ENCODE results near the gene BCL11A.

Gene BCL11A

DNA sequence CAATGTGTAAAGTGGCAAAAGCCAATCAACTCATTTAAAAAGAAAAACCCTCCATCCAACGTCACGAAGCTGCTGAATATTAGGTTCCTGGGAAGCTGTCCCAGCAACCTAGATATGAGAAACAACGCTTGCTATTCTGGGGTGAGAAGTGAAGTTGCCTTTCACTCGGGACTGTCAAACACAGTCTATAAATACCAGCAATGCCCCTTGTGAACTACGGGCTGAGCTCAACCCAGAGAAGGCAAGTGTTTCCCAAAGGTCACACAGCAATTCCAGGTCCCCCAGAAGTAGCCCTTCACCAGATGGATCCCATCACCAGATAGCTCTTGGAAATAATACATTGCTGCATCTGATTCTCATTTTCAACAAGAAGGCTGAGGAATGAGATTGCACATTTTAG lies 67.9 kb downstream of the BCL11A start:
- no peak for DNase-seq (ENCODE audit: low read depth in 3 of 3)

DNA sequence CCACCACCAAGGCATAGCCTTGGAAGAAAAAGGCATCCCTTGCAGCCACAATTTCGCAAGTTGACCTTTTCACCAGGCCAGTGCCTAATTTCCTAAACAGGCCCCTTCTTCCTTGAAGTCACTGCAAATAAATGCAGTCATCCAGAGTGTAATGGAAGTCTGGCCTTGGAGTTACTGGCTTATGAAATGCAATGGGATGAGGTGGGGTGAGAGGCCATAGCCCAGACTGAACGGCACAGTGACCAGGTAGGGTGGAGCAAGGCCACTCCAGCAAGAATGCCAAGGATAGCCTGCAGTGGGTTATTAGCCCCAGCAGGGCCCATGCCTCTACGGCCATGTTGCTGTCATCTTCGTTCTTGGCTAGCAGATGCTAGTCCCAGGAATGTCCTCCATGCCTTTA lies 68.4 kb downstream of the BCL11A start:
- DNase-seq (ENCODE audit: low read depth in 3 of 3): no peak

DNA sequence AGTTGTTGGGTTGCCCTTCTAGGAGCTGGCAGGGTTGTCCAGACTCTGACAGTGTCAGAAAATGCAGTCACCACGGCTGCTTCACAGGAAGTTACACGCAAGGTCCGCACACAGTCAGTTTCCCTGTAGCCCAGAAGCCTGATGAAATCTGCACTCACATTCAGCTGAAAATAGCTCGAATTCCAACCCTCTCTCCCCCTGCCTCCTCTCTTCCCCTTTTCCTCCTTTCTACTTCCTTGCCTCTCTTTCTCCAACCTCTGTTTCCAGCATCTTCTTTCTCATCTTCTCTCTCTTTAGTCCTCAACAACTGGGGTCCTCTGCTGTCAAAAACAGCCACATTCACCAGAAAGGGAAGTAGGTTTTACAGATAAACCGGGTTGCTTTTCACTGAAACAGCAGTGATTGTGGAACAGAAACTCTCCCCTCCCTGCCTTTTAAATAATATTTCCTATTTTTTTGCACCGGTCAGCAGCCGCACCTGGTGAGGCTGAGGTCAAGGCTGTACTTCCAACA lies 69.3 kb downstream of the BCL11A start:
- DNase-seq (ENCODE audit: low read depth in 3 of 3): no peak

DNA sequence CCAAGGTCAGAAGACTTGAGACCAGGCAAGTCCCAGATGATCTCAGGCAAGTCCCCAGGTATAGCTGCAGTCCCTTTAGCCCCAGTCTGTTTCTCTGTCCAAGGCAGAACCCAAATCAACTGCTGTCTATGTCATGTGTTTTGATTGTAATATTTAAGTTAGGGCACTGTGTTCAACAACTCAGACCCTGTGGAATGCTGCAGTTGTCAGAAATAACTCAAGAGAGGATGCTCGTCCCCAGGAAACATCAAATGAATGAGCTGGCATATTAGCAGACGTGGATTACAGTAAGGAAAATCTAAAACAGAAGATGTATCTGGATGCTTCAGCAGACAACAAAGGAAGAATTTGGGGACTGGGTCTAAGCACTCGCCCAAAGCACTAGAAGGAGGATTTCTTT lies 70.1 kb downstream of the BCL11A start:
- DNase-seq (ENCODE audit: low read depth in 3 of 3): no peak

DNA sequence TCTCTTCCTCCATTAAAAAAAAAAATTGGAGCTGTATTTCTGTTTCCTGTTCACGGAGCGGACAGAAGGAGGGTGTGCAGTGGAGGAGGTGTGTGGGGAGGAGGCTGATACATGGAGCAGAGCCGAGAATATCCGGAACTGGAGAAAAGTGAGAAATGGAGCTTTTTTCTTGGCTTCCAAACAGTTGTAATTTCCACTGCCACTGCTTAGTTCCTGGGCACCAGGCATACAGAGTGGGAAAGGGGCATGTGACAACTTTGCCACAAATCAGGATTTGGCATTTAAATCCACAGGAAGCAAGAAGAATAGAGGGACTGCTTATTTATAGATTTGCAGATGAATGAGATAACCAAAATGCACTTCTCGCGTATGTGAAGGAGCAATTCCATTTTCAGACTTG lies 71.2 kb downstream of the BCL11A start:
- no peak for DNase-seq (ENCODE audit: low read depth in 3 of 3)

DNA sequence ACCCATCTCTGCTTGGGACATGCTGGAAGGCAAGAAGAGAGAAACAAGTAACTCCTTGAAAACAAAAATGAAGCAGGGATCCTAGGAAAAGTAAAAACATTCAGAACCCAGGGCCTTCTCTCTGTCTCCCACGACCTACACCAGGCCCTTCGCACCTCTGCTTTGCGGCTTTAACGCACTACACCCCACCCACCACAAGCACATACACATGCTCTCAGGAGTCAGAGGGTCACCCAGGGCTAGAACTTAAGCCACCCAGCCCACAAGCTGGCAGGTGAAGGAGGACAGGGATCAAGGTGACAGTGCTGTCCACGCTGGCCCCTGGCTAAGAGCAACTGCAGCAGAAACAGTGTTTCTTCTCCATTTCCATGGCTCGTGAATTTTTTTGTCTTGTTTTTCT lies 72.2 kb downstream of the BCL11A start:
- no peak for DNase-seq (ENCODE audit: low read depth in 3 of 3)

DNA sequence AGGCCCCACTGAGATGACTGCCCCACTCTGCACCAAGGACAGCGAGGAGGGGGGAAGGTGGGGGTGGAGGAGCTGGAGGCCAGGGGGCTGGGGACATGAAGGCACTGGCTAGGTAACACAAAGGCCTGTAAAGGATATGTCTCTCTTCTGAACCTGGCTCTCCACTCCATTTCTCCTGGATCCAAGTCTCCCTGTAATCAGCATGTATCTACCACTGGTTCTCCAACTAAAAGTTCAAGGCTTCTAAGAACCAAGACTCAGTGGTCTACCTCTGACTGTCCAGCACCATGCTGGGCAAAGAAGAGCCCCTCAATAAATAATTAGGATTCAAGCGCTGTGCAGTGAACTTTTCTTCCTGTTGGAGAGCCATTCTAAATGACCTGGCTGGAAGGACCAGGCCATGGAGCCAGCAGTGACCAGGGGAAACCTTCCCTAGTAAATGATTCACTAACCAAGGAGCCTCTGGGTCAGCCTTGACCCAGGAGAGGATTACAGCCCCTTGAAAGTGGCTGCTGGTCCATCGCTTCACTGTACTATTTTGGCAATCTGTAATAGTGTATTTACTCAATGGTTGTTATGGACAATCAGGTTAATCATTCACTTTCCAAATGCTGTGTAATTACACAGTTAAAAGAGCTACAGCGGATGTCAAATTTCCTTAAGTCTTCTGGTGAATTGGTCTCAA lies 73.2 kb downstream of the BCL11A start:
- no peak for DNase-seq (ENCODE audit: low read depth in 3 of 3)

DNA sequence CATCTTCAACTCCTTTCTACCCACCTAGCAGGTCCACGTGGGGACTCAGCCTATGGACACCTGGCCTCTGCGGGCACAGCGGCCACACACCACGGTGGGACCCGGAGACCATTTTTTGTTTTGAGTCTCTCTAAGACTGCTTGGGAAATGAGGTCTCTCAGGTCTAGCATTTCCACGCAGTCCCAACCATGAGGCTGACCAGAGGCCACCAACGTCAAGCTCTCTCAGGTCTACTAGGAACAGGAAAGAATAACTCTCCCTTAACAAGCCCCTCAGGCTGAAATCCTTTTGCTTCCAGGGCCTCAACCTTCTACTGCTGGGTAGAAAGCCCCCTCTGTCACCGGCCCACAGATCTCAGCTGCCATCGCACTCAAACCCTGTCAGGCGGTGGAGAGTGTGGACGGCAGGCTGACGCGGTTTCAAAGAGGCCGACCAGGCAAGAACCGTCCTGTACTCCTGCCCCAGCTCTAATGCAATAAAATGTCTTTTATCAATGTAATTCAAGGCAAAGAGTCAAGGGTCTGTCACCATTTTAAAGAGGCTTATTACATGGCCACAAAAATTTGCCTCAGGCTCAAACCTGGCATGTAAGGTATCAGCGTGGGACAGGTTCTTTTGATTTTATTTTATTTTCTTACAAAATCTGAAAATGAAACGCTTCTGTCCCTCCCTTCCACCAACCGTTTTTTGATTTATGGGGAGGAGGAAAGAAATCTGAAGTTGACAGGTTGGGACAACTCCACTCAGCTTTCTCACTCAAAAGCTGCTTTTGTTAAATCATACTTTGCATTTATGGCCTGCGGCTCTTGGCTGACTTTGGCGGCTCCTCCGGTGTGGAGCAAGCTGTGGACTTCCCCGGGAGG lies 74.0 kb downstream of the BCL11A start:
- DNase-seq (ENCODE audit: low read depth in 3 of 3): no peak

DNA sequence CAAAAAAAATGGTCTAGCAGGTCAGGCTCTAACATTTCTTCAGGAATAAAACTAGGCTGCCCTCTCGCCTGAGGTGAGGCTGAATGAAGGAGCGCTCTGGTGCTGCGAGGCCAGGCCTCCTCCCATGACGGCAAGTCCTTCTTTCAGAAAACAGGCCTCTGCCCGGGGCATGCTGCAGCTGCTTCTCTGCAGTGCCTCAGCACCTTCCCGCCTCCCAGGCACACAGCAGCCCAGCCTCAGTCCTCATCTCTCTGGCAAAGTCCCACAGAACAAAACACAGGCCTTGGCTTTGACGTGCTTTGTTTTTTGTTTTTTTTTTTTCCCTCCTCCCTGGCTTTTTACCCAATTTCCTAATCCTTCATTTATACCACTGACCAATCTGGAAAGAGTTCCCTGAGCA lies 74.8 kb downstream of the BCL11A start:
- no peak for DNase-seq (ENCODE audit: low read depth in 3 of 3)

DNA sequence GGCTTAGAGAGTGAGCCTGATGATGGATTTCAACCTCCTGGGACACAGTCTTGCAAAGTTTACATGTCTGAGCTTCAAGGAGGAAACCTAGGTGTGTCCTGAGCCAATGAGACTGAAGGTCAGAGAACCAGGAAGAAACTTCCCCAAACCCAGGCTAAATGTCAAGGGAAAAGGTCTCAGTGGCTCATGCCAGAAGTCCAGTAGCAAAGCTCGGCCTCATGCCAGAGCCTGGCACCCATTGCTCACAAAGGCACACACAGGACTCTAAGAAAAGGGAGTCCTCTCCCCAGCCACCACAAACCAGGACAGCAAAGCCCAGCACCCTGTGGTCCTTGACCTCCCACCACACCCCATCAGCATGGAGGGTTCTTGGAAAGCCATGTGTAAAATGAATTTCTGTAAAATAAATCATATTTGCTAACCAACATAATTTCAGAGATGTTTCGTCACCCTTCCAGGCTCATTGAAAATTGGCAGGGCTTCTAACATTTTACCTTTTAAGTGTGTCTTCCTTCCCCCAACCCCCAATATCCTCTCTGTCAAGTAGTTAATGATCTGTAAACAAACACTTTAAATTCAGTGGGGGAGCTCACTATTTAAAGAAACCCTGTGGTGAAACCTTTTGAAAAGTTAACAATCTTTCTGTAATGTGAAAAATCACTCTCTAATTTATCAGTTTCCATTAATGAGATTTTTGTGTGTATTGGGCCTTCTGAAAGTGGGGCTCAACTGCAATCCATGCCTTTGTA lies 77.1 kb downstream of the BCL11A start:
- DNase-seq (ENCODE audit: low read depth in 3 of 3): no peak

DNA sequence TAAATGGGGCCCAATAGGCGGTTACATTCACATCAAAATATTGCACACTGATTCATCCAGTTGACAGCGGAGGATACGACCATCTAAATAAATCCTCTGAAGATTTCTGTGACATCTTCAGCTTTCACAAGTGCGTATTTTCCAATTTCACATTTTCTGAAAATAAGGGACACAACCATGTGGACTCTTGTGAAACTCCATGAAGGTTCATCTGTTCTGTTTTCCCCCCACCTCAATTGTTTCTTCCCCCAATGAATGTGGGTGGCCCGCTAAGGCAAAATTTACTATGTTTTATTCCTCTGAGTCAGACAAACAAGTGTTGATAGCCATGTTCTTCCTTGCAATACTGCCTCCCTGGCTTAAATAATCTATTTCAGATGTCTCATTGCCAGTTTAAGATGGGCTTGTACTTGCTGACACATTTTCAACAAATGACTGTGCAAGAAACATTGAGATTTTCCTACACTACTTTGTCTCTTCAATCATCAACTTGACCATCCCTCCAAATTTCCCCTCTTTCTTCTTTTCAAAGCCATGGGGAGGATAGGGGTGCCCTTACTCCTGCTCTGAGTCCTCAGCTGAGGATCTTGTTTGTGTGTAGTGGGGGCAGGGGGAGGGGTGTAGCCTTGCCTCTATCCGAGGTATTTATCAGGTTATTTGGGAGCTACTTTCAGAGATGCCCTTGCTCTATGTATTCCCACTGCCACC lies 78.2 kb downstream of the BCL11A start:
- DNase-seq (ENCODE audit: low read depth in 3 of 3): no peak

DNA sequence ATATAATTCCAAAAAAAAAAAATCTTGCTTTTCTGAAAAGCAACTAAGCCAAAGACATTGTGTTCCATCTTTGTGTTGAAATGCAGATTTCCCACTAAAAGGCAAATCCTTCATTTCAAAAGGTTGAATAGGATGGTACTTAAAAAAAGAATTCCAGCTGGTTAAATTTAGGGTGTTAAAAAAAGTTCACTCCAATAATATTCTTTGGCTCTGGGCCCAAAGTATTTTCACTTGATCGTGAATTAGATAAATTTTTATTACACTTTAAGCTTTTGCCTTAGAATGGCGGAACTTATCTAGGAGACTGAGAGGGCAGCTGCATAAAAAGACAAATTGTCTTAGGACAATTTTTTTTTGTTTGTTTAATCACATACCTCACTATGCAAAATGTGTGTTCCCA lies 79.2 kb downstream of the BCL11A start:
- DNase-seq (ENCODE audit: low read depth in 3 of 3): no peak

DNA sequence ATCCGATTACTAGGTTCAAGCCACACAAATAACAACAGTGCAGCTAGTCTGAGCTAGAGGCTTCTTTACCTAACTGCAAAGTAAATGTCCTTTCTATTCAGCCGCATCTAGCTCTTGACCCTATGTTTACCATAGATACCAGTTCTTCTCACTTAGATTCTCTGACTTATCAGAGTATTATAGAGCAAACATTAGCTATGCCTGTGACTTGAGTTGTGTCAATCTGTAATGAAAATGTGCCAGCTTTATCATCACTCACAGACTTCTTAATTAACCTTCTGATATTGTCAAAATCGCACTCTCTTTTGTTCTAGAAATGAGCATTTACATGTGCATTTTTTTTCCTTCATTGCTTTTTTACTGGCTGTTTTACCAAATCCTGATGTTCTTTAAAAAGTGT lies 79.9 kb downstream of the BCL11A start:
- DNase-seq (ENCODE audit: low read depth in 3 of 3): no peak

DNA sequence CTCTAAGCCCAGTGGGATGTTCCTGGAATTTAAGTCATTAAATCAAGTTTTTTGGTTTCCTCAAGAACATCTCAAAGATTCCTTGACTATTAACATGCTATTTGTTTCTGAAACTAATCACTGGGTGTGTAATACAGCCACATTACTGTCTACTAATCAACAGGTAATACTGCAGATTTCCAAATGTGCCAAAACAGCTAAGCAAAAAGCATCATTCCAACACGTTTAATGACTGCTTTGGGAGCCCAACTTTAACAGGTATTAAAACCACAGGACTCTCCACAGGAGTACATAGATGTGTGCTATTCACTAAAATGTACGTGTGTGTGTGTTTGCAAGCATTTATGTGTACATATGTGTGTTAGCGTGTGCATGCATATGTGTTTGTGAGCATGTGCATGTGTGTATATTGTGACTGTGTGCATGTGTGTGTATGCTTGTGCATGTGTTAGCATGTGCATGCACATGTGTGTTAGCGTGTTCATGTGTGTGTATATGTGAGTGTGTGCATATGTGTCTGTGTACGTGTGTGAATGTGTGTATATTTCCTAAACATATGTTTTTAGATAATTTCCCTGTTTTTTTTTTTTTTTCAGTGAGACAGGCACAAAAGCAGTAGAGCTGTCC lies 80.7 kb downstream of the BCL11A start:
- no peak for DNase-seq (ENCODE audit: low read depth in 3 of 3)

DNA sequence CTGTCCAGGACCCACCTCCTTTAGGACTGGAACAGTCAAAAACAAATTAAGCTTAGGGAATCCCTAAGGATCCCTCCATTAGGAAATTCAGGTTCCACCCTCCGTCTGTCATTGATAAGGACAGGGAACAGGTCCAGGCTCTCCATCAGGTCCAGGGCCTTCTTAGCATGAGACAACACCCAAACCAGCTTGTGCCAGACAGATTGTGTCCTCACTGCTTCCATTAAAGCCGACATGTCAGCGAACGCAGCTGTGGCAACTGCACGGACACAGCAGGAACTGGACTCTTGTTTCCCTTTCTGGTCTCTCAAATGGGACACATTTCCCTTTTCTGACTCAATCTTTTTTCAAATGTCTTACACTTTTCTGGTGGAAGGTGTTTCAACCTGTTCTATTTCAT lies 81.4 kb downstream of the BCL11A start:
- no peak for DNase-seq (ENCODE audit: low read depth in 3 of 3)

DNA sequence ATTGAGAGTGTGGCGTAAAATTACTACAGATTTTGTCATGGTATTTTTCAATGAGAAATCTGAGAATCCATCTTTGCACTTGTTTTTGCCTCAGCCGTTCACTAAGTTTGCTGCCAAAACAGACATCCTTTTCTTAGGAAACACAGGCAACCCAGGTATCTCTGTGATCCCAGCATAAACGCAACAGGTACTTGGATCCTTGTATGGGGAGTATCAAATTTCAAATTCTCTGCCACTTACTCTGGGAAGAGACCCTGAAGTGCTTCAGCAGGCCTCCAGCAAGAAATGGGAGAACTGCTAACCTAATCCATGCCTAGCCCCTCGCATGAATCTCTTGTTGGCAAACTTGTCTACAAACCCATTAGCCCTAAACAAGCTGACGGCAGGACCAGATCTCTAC lies 83.1 kb downstream of the BCL11A start:
- no peak for DNase-seq (ENCODE audit: low read depth in 3 of 3)

DNA sequence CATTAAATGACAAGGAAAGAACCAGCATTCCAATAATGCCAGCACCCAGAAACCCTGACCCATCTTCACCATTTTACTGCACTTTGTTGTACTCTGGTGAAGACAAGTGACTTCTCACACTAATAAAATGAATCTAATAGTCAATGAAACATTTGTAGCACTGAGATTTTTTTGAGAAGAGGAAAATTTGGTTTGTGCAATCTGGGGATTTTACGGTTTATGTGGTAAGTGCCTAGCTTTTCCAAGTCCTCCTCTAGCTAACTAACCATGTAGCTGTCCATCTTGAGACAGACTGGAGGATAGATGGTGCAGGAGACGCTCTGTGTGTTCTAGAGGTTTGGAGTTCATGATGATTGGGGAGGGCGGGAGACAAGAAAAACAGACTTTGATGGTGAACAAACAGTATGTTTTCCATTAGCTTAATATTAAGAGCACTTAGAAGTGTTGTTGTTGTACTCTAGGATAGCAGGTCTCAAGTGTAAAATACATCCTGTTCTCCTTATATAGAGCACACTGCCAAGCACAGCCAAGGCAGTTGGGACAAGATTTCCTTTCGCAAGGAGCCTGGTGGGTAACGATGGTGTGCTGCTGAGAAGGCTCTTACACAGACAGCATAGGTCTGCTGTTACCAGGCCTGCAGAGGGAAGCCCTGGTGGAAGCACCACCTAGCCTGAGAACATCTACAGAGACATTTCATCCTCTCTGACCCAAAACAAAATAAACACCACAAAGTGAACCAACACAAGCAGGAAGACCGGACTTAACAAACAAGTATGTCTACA lies 83.7 kb downstream of the BCL11A start:
- DNase-seq (ENCODE audit: low read depth in 3 of 3): no peak

DNA sequence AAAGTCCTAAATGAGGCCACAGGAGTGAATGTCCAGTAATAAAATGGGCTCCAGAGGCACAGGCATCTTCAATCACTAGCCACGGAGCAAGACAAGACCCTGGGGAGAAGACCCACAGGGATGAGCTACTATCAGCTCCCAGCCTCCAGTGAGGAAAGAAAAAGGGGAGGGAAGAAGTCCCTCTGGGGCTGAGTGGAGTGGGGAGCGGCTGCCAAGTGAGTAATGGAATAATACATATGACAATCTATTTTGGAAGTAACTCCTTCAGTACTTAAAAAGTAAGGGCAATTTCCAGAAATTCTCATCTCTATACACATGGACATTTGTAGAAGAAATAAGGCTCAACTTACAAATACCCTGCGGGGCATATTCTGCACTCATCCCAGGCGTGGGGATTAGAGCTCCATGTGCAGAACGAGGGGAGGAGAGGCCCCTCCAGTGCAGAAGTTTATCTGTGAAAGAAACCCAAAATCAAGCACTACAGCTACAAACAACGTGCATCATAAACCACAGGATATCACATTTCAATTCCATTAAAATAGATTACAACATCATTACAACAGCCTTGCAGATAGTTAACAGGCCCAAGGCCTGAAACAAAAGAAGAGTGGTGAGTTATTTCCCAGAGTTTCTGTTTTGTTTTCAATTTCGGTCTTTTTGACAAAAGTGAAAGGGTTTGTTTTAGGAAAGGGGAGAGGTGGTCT lies 84.9 kb downstream of the BCL11A start:
- no peak for DNase-seq (ENCODE audit: low read depth in 3 of 3)

DNA sequence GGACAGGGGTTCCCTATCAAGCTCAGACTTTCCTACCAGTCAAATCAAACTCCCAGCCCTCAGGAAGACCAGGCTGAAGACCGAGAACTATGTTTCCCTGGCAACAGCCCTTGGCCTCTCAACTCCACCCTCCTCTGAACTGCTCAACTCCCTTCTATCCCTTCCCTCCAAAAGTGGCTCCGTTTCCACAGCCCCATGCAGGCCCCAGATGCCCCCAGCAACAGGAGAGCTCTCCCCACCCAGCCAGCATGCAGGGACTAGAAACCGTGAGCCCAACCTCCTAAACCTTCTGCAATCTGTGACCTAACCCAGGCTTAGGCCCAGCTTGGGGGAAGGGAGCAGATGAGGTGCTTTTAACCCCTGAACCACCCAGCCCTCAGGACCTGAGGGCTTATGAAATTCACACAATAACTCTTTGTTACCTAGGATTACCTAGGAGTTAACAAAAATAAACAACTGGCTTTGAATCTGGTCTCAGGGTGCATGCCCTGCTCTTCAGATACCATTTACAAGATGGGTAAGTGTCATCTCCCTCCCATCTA lies 87.2 kb downstream of the BCL11A start:
- DNase-seq (ENCODE audit: low read depth in 3 of 3): no peak

DNA sequence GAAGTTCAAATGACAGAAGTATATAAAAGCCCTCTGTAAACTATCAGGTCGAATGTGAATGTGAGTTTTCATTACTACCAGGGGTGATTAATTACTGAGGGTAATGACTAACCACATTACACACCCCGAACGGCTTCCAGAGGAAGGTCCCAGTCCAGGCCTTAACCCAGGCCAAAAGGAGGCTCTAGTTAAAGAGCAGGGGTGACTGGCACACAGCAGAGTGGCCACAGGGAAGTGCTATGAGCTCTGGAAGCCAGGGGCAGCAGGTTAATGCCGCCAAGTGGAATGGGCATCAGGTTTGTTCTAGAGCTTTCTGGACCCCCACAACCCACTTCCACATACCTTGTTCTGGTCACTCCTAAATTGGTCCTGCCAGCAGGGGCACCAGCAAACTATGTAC lies 87.7 kb downstream of the BCL11A start:
- no peak for DNase-seq (ENCODE audit: low read depth in 3 of 3)
